Measurements from ENCODE around the gene CRYL1. TPM values are rescaled to one million over a fixed set of nuclear protein-coding genes. Genes with fewer than 3 reads are reported as not detected.

The CRYL1 gene
- total and polyA plus RNA-seq, 2 of the 8 experiments (the other 6 are each of a cell fraction or from before 2014, with no cell fraction given): 1.9 to 6.4 TPM

GRCh38 chr13:20470136-20470535 lies 55.5 kb downstream of the CRYL1 start (continued):
- TF ChIP-seq CHD7 (IDR thresholded peaks at IDR 0.05; ENCODE audit: insufficient replicate concordance, low read length) (no peak), MAX (IDR thresholded peaks at IDR 0.05) (no peak), BCL11A (IDR thresholded peaks at IDR 0.05; ENCODE audit: low read depth in 2 of 2, low read length in 2 of 2) (no peak), SIX5 (IDR thresholded peaks at IDR 0.05; ENCODE audit: low read depth, low read length) (no peak), KDM5A (IDR thresholded peaks at IDR 0.05; ENCODE audit: low read length) (no peak), CEBPB (IDR thresholded peaks at IDR 0.05; ENCODE audit: low read depth, low read length) (no peak), ATF3 (IDR thresholded peaks at IDR 0.05; ENCODE audit: insufficient read depth, low read depth, low read length) (no peak), SIRT6 (IDR thresholded peaks at IDR 0.05; ENCODE audit: low read length) (no peak), ZNF274 (IDR thresholded peaks at IDR 0.05; ENCODE audit: borderline replicate concordance, extremely low read depth, low read length) (no peak), FOSL1 (IDR thresholded peaks at IDR 0.05; ENCODE audit: insufficient read depth, low read depth, low read length) (no peak)
